Measurements from ENCODE around the gene TIMP2. TPM values are rescaled to one million over a fixed set of nuclear protein-coding genes. Genes with fewer than 3 reads are reported as not detected.
A peak's percentile ranks its signal among the peaks of the same experiment; 100 is the strongest.

TIMP2 gene
- total RNA-seq, 2 experiments from 2014 or later = 6.2 to 7.0 TPM

GRCh38 chr17:78972507-78973105, 47.4 kb upstream of the TIMP2 start:
- H3K9me3 Mint-ChIP-seq = no peaks in the 10 kb centered on the region
- no peak overlapping the region for H3K4me3 ChIP-seq (ENCODE audit: low read length)
- peaks cover 14% of the 10 kb centered on the region for H3K4me1 Mint-ChIP-seq (ENCODE audit: low read depth)
- no peak for DNase-seq
- H3K4me1 ChIP-seq (ENCODE audit: insufficient read depth, low read length) = peaks cover 32% of the 10 kb centered on the region
- intact Hi-C loops (cut with DNase I, micrococcal nuclease) = no loop called here
- POLR2A ChIA-PET = no interaction called here
- no peaks in the 10 kb centered on the region for H3K27me3 Mint-ChIP-seq
- no peak overlapping the region for H3K27ac ChIP-seq (ENCODE audit: low read depth in 1 of 2, low read length in 2 of 2)
- peaks cover 0 to 9% of the 10 kb centered on the region in 2 experiments for H3K9me3 ChIP-seq (ENCODE audit: control insufficient read depth in 1 of 2, insufficient read depth in 1 of 2, low read length in 2 of 2)
- no peak overlapping the region for H3K4me3 Mint-ChIP-seq
- ATAC-seq (ENCODE audit: poor library complexity) = no peak
- peaks cover 25% of the 10 kb centered on the region for H3K36me3 Mint-ChIP-seq (ENCODE audit: low read depth)
- TF ChIP-seq CTCF (IDR thresholded peaks at IDR 0.05) = no peak
- peaks cover 22% of the 10 kb centered on the region for H3K36me3 ChIP-seq (ENCODE audit: insufficient read depth, low read length)
- no peak overlapping the region for H3K27ac Mint-ChIP-seq
- CTCF ChIA-PET = no interaction called here
- no peaks in the 10 kb centered on the region for H3K27me3 ChIP-seq (ENCODE audit: control insufficient read depth in 1 of 2, insufficient read depth in 2 of 2, low read length in 2 of 2)

- Histone ChIP-seq H3K4me3 (ENCODE audit: low read length) (no peak overlapping the region), H3K36me3 (ENCODE audit: insufficient read depth, low read length) (peaks cover 22% of the 10 kb centered on the region), H3K27me3 (ENCODE audit: control insufficient read depth in 1 of 2, insufficient read depth in 2 of 2, low read length in 2 of 2) (no peaks in the 10 kb centered on the region), H3K27ac (ENCODE audit: low read depth in 1 of 2, low read length in 2 of 2) (no peak overlapping the region), H3K4me1 (ENCODE audit: insufficient read depth, low read length) (peaks cover 25% of the 10 kb centered on the region), H3K9me3 (ENCODE audit: control insufficient read depth in 1 of 2, insufficient read depth in 1 of 2, low read length in 2 of 2) (peaks cover 0 to 9% of the 10 kb centered on the region in 2 experiments)
- H3K4me3 Mint-ChIP-seq = no peak overlapping the region
- TF ChIP-seq CTCF (IDR thresholded peaks at IDR 0.05) = no peak
- ATAC-seq (ENCODE audit: poor library complexity) (no peak), DNase-seq (no peak)
- peaks cover 19% of the 10 kb centered on the region for H3K36me3 Mint-ChIP-seq (ENCODE audit: low read depth)
- H3K9me3 Mint-ChIP-seq = no peaks in the 10 kb centered on the region
- POLR2A ChIA-PET = interaction anchor here (1.0 kb wide), 1 partner anchor 106 kb away, joined by 5 read pairs; no protein-coding TSS in a partner anchor
- peaks cover 8% of the 10 kb centered on the region for H3K4me1 Mint-ChIP-seq (ENCODE audit: low read depth)
- intact Hi-C loops (cut with DNase I, micrococcal nuclease) = loop anchor here (1.0 to 2.0 kb wide), 3 partner anchors 107 to 527 kb away; no protein-coding TSS in a partner anchor
- peak overlapping the region; percentile 59 for H3K27ac Mint-ChIP-seq
- no peaks in the 10 kb centered on the region for H3K27me3 Mint-ChIP-seq
- CTCF ChIA-PET = interaction anchor here (0.6 to 2.0 kb wide), 5 partner anchors 11 to 475 kb away, joined by 3 to 14 read pairs (median 3); no protein-coding TSS in a partner anchor
Observed at GRCh38 chr17:78971756-78972506, 46.7 kb upstream of the TIMP2 start.

- ATAC-seq (ENCODE audit: poor library complexity) = peak; percentile 84
- peak overlapping the region; percentile 59 for H3K27ac Mint-ChIP-seq
- CTCF ChIA-PET = interaction anchor here (0.6 to 2.0 kb wide), 5 partner anchors 10 to 474 kb away, joined by 3 to 14 read pairs (median 3); no protein-coding TSS in a partner anchor
- POLR2A ChIA-PET = interaction anchor here (0.6 to 1.0 kb wide), 2 partner anchors 105 to 474 kb away, joined by 3 to 5 read pairs; no protein-coding TSS in a partner anchor
- no peaks in the 10 kb centered on the region for H3K9me3 Mint-ChIP-seq
- intact Hi-C loops (cut with DNase I, micrococcal nuclease) = loop anchor here (1.0 to 2.0 kb wide), 3 partner anchors 106 to 526 kb away; no protein-coding TSS in a partner anchor
- DNase-seq = peak; percentile 67 to 88 (median 76)
- H3K4me1 Mint-ChIP-seq (ENCODE audit: low read depth) = peaks cover 7% of the 10 kb centered on the region
- peaks cover 17% of the 10 kb centered on the region for H3K36me3 Mint-ChIP-seq (ENCODE audit: low read depth)
- Histone ChIP-seq H3K4me1 (ENCODE audit: insufficient read depth, low read length) (peaks cover 18% of the 10 kb centered on the region), H3K4me3 (ENCODE audit: low read length) (no peak overlapping the region), H3K27me3 (ENCODE audit: control insufficient read depth in 1 of 2, insufficient read depth in 2 of 2, low read length in 2 of 2) (no peaks in the 10 kb centered on the region), H3K27ac (ENCODE audit: low read depth in 1 of 2, low read length in 2 of 2) (no peak overlapping the region), H3K9me3 (ENCODE audit: control insufficient read depth in 1 of 2, insufficient read depth in 1 of 2, low read length in 2 of 2) (peaks cover 0 to 9% of the 10 kb centered on the region in 2 experiments), H3K36me3 (ENCODE audit: insufficient read depth, low read length) (peaks cover 15% of the 10 kb centered on the region)
- peak overlapping the region; percentile 40 for H3K4me3 Mint-ChIP-seq
- no peaks in the 10 kb centered on the region for H3K27me3 Mint-ChIP-seq
- peak; percentile 95 for TF ChIP-seq CTCF (IDR thresholded peaks at IDR 0.05)
Observed at GRCh38 chr17:78970834-78971755, 45.9 kb upstream of the TIMP2 start.
